ENCODE data around the gene MATK. TPM values are rescaled to one million over a fixed set of nuclear protein-coding genes. Genes with fewer than 3 reads are reported as not detected.

Gene MATK
- total RNA-seq, 4 donors from 2014 or later: 1.7 TPM; not detected in 3

- H3K4me3 ChIP-seq: no peak overlapping the region
- intact Hi-C loops (cut with DNase I; ENCODE audit: low total_unique reads): no loop called here
- ATAC-seq (no peak), DNase-seq (no peak)
- TF ChIP-seq POLR2A (IDR thresholded peaks at IDR 0.05): no peak
- TF ChIP-seq CTCF (IDR thresholded peaks at IDR 0.05 in 4 of 5, conservative IDR thresholded peaks at IDR 0.05 in 1 of 5): no peak
- in situ Hi-C loops (cut with MboI; ENCODE audit: low sequenced_read_pairs in 4 of 4): no loop called here
- H3K36me3 ChIP-seq: no peaks in the 10 kb centered on the region
- no peak overlapping the region for H3K27ac ChIP-seq
- peaks cover 22 to 39% (median 29%) of the 10 kb centered on the region in 3 donors for H3K27me3 ChIP-seq
- no peaks in the 10 kb centered on the region for H3K9me3 ChIP-seq
- peaks cover 0 to 2% of the 10 kb centered on the region in 2 donors for H3K4me1 ChIP-seq
These were observed 10.2 kb upstream of the MATK start for GRCh38 chr19:3796358-3796757.

GRCh38 chr19:3793799-3794198 is 7.6 kb upstream of the MATK start:
- no peaks in the 10 kb centered on the region for H3K4me1 ChIP-seq
- no peak for TF ChIP-seq POLR2A (IDR thresholded peaks at IDR 0.05)
- TF ChIP-seq CTCF (IDR thresholded peaks at IDR 0.05 in 4 of 5, conservative IDR thresholded peaks at IDR 0.05 in 1 of 5): no peak
- H3K4me3 ChIP-seq: no peak overlapping the region
- intact Hi-C loops (cut with DNase I; ENCODE audit: low total_unique reads) (no loop called here), in situ Hi-C loops (cut with MboI; ENCODE audit: low sequenced_read_pairs in 4 of 4) (no loop called here)
- H3K27me3 ChIP-seq: peaks cover 8 to 22% (median 13%) of the 10 kb centered on the region in 3 donors
- H3K9me3 ChIP-seq: no peaks in the 10 kb centered on the region
- no peak for DNase-seq
- ATAC-seq: no peak
- H3K36me3 ChIP-seq: no peaks in the 10 kb centered on the region
- no peak overlapping the region for H3K27ac ChIP-seq

- Histone ChIP-seq H3K9me3 (no peaks in the 10 kb centered on the region), H3K4me3 (no peak overlapping the region), H3K36me3 (no peaks in the 10 kb centered on the region), H3K27me3 (peaks cover 6 to 23% (median 12%) of the 10 kb centered on the region in 3 donors), H3K4me1 (no peaks in the 10 kb centered on the region), H3K27ac (no peak overlapping the region)
- TF ChIP-seq POLR2A (IDR thresholded peaks at IDR 0.05) (no peak), CTCF (IDR thresholded peaks at IDR 0.05 in 4 of 5, conservative IDR thresholded peaks at IDR 0.05 in 1 of 5) (no peak)
- ATAC-seq (no peak), DNase-seq (no peak)
- in situ Hi-C loops (cut with MboI; ENCODE audit: low sequenced_read_pairs in 4 of 4) (no loop called here), intact Hi-C loops (cut with DNase I; ENCODE audit: low total_unique reads) (no loop called here)
These were observed 5.9 kb upstream of the MATK start for GRCh38 chr19:3792114-3792513.

- in situ Hi-C loops (cut with MboI; ENCODE audit: low sequenced_read_pairs in 4 of 4) (no loop called here), intact Hi-C loops (cut with DNase I; ENCODE audit: low total_unique reads) (no loop called here)
- Histone ChIP-seq H3K9me3 (no peaks in the 10 kb centered on the region), H3K36me3 (no peaks in the 10 kb centered on the region), H3K27ac (no peak overlapping the region), H3K4me1 (no peaks in the 10 kb centered on the region), H3K4me3 (no peak overlapping the region), H3K27me3 (peaks cover 13 to 19% (median 15%) of the 10 kb centered on the region in 3 donors)
- TF ChIP-seq POLR2A (IDR thresholded peaks at IDR 0.05) (no peak), CTCF (IDR thresholded peaks at IDR 0.05 in 4 of 5, conservative IDR thresholded peaks at IDR 0.05 in 1 of 5) (no peak)
- DNase-seq: no peak
- ATAC-seq: no peak
These were observed 4.8 kb upstream of the MATK start for GRCh38 chr19:3790941-3791340.

- Histone ChIP-seq H3K4me1 (no peaks in the 10 kb centered on the region), H3K27me3 (peaks cover 13 to 23% (median 21%) of the 10 kb centered on the region in 3 donors), H3K36me3 (no peaks in the 10 kb centered on the region), H3K27ac (no peak overlapping the region), H3K4me3 (no peak overlapping the region), H3K9me3 (no peaks in the 10 kb centered on the region)
- in situ Hi-C loops (cut with MboI; ENCODE audit: low sequenced_read_pairs in 4 of 4) (no loop called here), intact Hi-C loops (cut with DNase I; ENCODE audit: low total_unique reads) (no loop called here)
- ATAC-seq: no peak
- no peak for DNase-seq
- no peak for TF ChIP-seq CTCF (IDR thresholded peaks at IDR 0.05 in 4 of 5, conservative IDR thresholded peaks at IDR 0.05 in 1 of 5)
- TF ChIP-seq POLR2A (IDR thresholded peaks at IDR 0.05): no peak
These were observed 4.1 kb upstream of the MATK start for GRCh38 chr19:3790209-3790734.
